ENCODE measurements around the gene JARID2. TPM values are rescaled to one million over a fixed set of nuclear protein-coding genes. Genes with fewer than 3 reads are reported as not detected.
"Not testable (repeated sequence)": the region's sequence is repeated elsewhere in the genome, so short reads cannot be mapped to it uniquely, and the experiment has no call there.

Gene JARID2
- polyA plus RNA-seq, 1 donor (not counting 4 experiments of a cell fraction or from before 2014, with no cell fraction given): 11.0 TPM

DNA sequence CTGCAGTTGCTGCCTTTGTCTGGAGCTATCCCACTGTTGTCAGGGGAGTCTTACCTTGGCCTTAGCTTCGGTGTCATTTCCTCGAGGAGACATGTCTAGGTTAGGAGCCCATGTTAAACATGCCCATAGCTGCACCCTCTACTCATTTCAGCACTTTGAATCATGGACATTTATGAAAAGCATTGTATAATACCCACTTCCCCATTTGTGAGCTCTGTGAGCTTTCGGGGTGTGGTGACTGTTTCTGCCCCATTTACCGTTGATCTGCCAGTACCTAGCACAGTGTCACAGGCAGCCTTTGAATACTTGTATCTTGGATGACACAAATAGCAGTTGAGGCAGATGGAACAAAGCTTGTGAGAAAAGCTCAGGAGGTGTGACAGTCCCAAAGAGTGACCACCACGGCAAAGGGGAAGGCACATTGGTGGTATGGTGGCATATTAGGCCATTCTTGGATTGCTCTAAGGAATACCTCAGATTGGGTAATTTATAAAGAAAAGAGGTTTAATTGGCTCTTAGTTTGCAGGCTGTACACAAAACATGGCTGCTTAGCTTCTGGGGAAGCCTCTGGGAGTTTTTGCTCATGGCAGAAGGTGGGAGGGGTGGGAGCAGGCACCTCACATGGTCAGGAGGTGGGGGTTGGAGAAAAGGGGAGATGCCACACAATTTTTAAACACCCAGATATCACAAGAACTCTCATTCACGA is 42.0 kb downstream of the JARID2 start:
- Histone ChIP-seq H3K4me1 (ENCODE audit: control insufficient read depth, extremely low read depth, insufficient read depth, low read length) (peaks cover 9% of the 10 kb centered on the region), H3K9me1 (ENCODE audit: control insufficient read depth, extremely low read depth, insufficient read depth, low read length) (no peaks in the 10 kb centered on the region), H3K79me2 (ENCODE audit: control insufficient read depth, insufficient read depth, low read length) (peaks cover 87% of the 10 kb centered on the region), H4K20me1 (ENCODE audit: control insufficient read depth, extremely low read depth, insufficient read depth, low read length) (peaks cover 2% of the 10 kb centered on the region), H3K36me3 (ENCODE audit: control insufficient read depth in 2 of 2, extremely low read depth in 1 of 2, insufficient read depth in 2 of 2, low read length in 2 of 2) (no peaks in the 10 kb centered on the region), H3K4me3 (ENCODE audit: control insufficient read depth in 2 of 3, extremely low read depth in 1 of 3, insufficient read depth in 2 of 3, low read depth in 1 of 3, low read length in 3 of 3) (no peak overlapping the region), H2AFZ (ENCODE audit: control insufficient read depth, low read length) (no peak overlapping the region), H3K9me3 (ENCODE audit: control insufficient read depth, low read depth, low read length) (no peaks in the 10 kb centered on the region), H3K27me3 (ENCODE audit: control insufficient read depth, extremely low read depth, insufficient read depth, low read length) (no peaks in the 10 kb centered on the region), H3K27ac (ENCODE audit: control insufficient read depth, insufficient read depth, low read length) (no peak overlapping the region), H3K9ac (ENCODE audit: control insufficient read depth, extremely low read depth, insufficient read depth, low read length) (no peak overlapping the region), H3K4me2 (ENCODE audit: control insufficient read depth, extremely low read depth, insufficient read depth, low read depth, low read length) (no peak overlapping the region)
- dilution Hi-C loops (cut with MboI; ENCODE audit: extremely low pct_ligation_motif_present, low sequenced_read_pairs): no loop called here
- TF ChIP-seq EZH2 (IDR thresholded peaks at IDR 0.05; ENCODE audit: low read length): no peak
- TF ChIP-seq, protein P1, sequence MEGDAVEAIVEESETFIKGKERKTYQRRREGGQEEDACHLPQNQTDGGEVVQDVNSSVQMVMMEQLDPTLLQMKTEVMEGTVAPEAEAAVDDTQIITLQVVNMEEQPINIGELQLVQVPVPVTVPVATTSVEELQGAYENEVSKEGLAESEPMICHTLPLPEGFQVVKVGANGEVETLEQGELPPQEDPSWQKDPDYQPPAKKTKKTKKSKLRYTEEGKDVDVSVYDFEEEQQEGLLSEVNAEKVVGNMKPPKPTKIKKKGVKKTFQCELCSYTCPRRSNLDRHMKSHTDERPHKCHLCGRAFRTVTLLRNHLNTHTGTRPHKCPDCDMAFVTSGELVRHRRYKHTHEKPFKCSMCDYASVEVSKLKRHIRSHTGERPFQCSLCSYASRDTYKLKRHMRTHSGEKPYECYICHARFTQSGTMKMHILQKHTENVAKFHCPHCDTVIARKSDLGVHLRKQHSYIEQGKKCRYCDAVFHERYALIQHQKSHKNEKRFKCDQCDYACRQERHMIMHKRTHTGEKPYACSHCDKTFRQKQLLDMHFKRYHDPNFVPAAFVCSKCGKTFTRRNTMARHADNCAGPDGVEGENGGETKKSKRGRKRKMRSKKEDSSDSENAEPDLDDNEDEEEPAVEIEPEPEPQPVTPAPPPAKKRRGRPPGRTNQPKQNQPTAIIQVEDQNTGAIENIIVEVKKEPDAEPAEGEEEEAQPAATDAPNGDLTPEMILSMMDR (optimal IDR thresholded peaks at IDR 0.05 in 1 of 3, IDR thresholded peaks at IDR 0.05 in 1 of 3, conservative IDR thresholded peaks at IDR 0.05 in 1 of 3; ENCODE audit: extremely low read depth in 1 of 3, insufficient read depth in 2 of 3, low read length in 3 of 3): no peak
- DNase-seq (ENCODE audit: low read depth, low spot score) (no peak), FAIRE-seq (no peak)

DNA sequence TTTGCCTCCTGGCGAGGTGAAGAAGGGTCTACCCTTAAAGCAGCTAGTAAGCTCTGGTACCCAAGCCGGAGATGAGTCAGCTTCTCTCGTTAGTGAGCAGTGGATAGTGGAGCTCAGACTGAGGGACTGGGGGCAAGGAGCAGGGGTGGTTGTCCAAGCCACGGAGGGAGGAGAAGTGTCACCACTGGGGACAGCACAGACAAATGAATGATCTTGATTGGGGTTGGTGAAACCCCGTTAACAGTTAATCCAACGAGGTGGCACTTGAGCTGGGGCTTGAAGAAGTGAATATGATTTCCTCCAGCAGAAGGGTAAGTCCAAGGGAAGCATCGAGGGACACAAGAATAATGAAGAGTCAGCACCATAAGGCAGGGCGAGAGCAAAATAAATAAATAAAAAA is 43.0 kb downstream of the JARID2 start:
- TF ChIP-seq, protein P1 (optimal IDR thresholded peaks at IDR 0.05 in 1 of 3, IDR thresholded peaks at IDR 0.05 in 1 of 3, conservative IDR thresholded peaks at IDR 0.05 in 1 of 3; ENCODE audit: extremely low read depth in 1 of 3, insufficient read depth in 2 of 3, low read length in 3 of 3): no peak
- no peak for TF ChIP-seq EZH2 (IDR thresholded peaks at IDR 0.05; ENCODE audit: low read length)
- no peak overlapping the region for H3K9ac ChIP-seq (ENCODE audit: control insufficient read depth, extremely low read depth, insufficient read depth, low read length)
- no peak overlapping the region for H3K27ac ChIP-seq (ENCODE audit: control insufficient read depth, insufficient read depth, low read length)
- peaks cover 6% of the 10 kb centered on the region for H4K20me1 ChIP-seq (ENCODE audit: control insufficient read depth, extremely low read depth, insufficient read depth, low read length)
- no peak overlapping the region for H3K4me3 ChIP-seq (ENCODE audit: control insufficient read depth in 2 of 3, extremely low read depth in 1 of 3, insufficient read depth in 2 of 3, low read depth in 1 of 3, low read length in 3 of 3)
- no peaks in the 10 kb centered on the region for H3K36me3 ChIP-seq (ENCODE audit: control insufficient read depth in 2 of 2, extremely low read depth in 1 of 2, insufficient read depth in 2 of 2, low read length in 2 of 2)
- peaks cover 91% of the 10 kb centered on the region for H3K79me2 ChIP-seq (ENCODE audit: control insufficient read depth, insufficient read depth, low read length)
- H3K9me1 ChIP-seq (ENCODE audit: control insufficient read depth, extremely low read depth, insufficient read depth, low read length): no peaks in the 10 kb centered on the region
- dilution Hi-C loops (cut with MboI; ENCODE audit: extremely low pct_ligation_motif_present, low sequenced_read_pairs): no loop called here
- DNase-seq (ENCODE audit: low read depth, low spot score) (no peak), FAIRE-seq (no peak)
- H3K4me2 ChIP-seq (ENCODE audit: control insufficient read depth, extremely low read depth, insufficient read depth, low read depth, low read length): no peak overlapping the region
- no peaks in the 10 kb centered on the region for H3K27me3 ChIP-seq (ENCODE audit: control insufficient read depth, extremely low read depth, insufficient read depth, low read length)
- H3K4me1 ChIP-seq (ENCODE audit: control insufficient read depth, extremely low read depth, insufficient read depth, low read length): peaks cover 9% of the 10 kb centered on the region
- H3K9me3 ChIP-seq (ENCODE audit: control insufficient read depth, low read depth, low read length): no peaks in the 10 kb centered on the region
- no peak overlapping the region for H2AFZ ChIP-seq (ENCODE audit: control insufficient read depth, low read length)

DNA sequence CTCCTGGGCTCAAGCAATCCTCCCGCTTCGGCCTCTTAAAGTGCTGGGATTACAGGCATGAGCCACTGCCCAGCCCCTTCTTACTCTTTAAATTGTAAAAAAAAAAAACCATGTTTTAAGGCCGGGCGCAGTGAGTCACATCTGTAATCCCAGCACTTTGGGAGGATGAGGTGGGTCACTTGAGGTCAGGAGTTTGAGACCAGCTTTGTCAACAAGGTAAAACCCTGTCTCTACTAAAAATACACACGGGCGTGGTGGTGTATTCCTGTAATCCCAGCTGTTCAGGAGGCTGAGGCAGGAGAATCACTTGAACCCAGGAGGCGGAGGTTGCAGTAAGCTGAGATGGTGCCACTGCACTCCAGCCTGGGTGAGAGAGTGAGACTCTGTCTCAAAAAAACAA is 43.6 kb downstream of the JARID2 start:
- H3K4me3 ChIP-seq (ENCODE audit: control insufficient read depth in 2 of 3, extremely low read depth in 1 of 3, insufficient read depth in 2 of 3, low read depth in 1 of 3, low read length in 3 of 3): not testable (repeated sequence)

More for the DNA sequence above, 43.6 kb downstream of the JARID2 start:
- H3K27me3 ChIP-seq (ENCODE audit: control insufficient read depth, extremely low read depth, insufficient read depth, low read length); H3K4me2 ChIP-seq (ENCODE audit: control insufficient read depth, extremely low read depth, insufficient read depth, low read depth, low read length); H3K4me1 ChIP-seq (ENCODE audit: control insufficient read depth, extremely low read depth, insufficient read depth, low read length); H4K20me1 ChIP-seq (ENCODE audit: control insufficient read depth, extremely low read depth, insufficient read depth, low read length); H3K27ac ChIP-seq (ENCODE audit: control insufficient read depth, insufficient read depth, low read length); H3K9ac ChIP-seq (ENCODE audit: control insufficient read depth, extremely low read depth, insufficient read depth, low read length); H3K36me3 ChIP-seq (ENCODE audit: control insufficient read depth in 2 of 2, extremely low read depth in 1 of 2, insufficient read depth in 2 of 2, low read length in 2 of 2); FAIRE-seq; H3K9me1 ChIP-seq (ENCODE audit: control insufficient read depth, extremely low read depth, insufficient read depth, low read length); DNase-seq (ENCODE audit: low read depth, low spot score); H2AFZ ChIP-seq (ENCODE audit: control insufficient read depth, low read length); H3K9me3 ChIP-seq (ENCODE audit: control insufficient read depth, low read depth, low read length); dilution Hi-C loops (cut with MboI; ENCODE audit: extremely low pct_ligation_motif_present, low sequenced_read_pairs): not testable (repeated sequence)
- H3K79me2 ChIP-seq (ENCODE audit: control insufficient read depth, insufficient read depth, low read length): peaks cover 92% of the 10 kb centered on the region

All from keratinocyte (primary cell).